T-helper 1 cell (primary cell): ENCODE measurements around the gene PDLIM4.

Experiments
- DNase-seq, 5 donors: peaks; one replicate each; pipeline ENCODE4 v3.0.0-alpha.2; 2012 to 2020
- total RNA-seq, 4 donors: gene quantifications; one replicate each; lab custom pipeline; 2026; lab: John Stamatoyannopoulos, UW

Gene PDLIM4
- 0 reads per million in 4 donors for total RNA-seq

DNA sequence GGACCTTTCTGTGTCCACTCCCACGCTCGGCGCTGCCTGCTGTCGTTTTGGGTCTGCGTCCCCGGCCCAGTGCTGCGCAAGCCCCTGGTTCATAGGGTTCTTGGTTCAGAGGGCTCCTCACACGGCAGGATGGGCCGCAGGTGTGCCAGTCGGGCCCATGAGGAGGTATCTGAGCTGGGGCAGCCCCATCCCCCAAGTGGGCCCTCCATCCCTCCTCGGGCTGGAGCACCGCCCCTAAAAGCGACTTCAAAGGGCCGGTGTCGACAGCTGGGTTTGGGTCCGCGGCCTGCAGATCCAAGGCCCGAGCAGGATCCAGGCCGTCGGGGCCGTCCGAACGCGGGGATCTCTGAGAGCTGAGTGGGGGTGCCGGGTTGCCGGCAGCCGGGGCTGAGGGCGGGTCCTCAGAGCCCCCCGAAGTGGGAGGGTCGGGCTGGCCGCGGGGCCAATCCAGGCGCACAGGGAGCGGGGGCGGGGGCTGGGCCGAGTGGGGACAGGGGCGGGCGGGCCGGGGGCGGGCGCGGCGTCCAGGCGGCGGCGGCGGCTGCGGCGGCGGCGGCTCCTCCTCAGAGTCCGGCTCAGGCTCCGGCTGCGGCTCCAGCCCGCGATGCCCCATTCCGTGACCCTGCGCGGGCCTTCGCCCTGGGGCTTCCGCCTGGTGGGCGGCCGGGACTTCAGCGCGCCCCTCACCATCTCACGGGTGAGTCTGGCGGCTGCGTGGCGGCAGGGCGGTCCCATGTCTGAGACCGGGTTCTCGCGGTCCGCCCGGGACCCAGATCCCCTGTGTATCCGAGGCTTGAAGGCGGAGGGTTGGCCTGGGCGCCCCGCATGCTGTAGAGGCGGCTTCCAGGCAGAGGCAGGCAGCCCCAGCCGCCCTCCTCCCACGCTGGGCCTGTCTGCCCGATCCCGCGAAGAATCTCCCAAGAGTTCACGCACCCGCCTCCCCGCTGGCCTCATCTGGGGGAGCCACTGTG, at the start of gene PDLIM4:
PDLIM4 (plus strand) TSS at position 566 of the 971 bp plus-strand sequence; CDS start at position 605, 39 bp downstream.
- no peak for DNase-seq

DNA sequence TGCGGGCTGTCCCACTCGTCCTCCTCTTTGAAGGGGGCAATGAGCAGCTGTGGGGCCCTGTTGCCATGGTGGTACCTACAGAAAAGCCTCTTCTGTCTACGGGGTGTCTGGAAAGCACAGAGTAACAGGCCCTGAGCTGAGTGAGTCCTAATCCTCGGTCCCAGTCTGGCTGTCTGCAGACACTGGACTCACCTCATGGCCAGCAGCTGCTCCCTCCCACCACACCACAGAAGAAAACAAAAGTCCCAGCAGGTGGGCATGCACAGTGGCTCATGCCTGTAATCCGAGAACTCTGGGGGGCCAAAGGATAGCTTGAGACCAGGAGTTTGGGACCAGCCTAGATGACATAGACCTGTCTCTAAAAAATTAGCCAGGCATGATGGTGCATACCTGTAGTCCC, 49.7 kb upstream of the PDLIM4 start:
- no peak for DNase-seq

GRCh38 chr5:132209131-132209530, 48.4 kb upstream of the PDLIM4 start:
- DNase-seq, result no peak

DNA sequence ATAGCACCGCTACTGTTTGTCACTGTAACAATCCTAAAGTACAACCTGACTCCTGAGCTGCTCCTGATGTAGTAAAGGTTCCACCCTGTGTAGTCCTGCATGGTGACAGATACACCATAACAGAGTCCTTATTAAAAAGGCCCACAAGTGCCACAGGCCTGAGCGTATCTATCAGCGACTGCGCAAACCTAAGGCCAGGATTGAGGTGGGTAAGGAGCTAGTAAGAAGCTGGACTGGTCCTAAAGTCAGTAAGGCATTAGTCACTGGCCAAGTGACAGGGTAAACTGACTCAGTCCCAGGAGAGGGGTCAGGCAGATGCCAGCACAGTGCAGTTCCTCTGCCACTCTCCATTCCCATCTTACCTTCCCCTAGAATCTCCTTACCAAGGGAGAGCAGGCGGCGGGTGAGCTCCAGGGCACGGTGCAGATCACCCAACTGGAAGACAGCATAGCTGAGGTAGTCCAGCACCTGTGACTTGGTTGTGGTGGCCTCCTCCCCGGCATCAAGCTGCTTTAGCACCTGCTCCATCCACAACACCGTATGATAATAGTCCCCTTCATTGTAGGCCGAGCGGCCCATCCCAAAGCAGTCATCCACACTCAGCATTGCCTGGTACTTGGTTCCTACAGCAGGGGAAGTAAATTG, 47.5 kb upstream of the PDLIM4 start:
- DNase-seq, result no peak

DNA sequence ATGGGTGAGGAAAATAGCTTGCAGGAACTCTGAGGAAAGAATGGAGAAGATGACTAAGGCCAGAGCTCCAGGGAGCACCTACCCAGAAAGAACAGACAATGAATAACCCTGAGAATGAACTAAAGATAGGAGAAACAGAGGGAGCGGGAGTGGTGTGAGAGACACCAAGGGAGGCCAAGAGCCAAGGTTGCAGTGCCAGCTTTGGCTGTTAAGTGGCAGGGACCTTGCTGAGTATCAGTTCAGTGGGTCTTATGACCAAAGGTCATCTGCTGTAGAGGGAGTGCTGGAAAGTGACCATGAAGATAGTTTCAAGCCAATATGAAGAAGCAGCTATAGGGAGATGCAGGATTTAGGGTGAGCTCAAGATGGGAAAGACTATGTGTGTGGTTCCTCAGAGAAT, 46.6 kb upstream of the PDLIM4 start:
- DNase-seq, result no peak

GRCh38 chr5:132211787-132212186, 45.7 kb upstream of the PDLIM4 start:
- DNase-seq, result no peak

- no peak for DNase-seq
Measured at GRCh38 chr5:132213666-132214065, 43.8 kb upstream of the PDLIM4 start.

DNA sequence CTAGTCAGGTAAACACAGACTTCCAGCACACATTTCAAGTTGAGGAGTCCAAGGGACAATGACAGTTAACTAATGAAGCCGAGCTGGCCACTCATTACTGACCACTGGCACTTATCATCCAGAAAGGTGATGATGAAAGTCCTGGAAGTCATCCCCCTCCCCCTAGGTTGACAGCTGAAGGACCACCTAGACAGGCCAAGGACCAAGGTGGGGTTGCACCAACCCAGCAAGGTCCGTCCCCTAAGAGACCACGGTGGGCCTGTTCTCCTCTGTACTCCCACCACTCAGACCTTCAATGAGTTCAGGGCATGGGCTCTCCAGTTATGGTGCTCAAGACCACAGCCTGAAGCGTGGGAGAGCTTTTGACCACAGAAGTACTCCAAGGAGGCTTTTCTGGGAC, 43.0 kb upstream of the PDLIM4 start:
- DNase-seq, result no peak

DNA sequence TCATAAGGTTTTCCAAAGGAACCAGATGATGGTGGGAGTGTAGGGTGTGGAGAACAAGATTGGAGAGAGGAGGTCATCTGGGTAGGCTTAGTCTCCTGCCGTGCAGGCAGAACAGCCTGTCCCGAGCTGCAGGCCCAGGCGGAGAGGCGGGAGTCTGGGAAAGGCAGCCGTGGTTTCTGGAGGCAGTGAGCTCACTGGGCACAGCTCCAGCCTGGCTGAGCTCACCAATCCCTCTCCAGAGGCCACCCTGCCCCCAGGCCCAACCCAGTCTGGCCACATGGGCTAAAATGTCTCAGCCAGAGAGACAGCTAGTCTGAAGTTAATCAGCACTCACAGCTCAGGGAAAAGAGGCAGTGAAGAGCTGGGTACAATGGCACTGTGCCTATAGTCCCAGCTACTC, 42.2 kb upstream of the PDLIM4 start:
- DNase-seq, result no peak

DNA sequence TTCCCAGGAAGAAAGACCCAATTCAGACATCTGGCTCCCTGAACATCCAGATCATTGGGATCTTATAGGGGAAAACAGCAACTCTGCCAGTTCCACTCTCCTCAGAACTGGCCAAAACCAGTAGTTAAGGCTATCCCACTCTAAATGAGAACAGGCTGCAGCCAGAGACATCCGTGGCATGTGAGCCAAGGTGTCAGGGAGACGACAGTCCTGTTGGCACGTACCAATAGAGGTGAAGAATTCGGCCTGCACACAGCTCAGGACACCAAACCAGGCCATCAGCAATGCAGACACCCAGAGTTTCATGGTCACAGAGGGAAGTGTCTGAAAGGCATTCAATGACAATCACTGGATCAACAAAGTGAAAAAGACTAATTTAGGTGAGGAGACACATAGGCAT, 39.2 kb upstream of the PDLIM4 start:
- no peak for DNase-seq

DNA sequence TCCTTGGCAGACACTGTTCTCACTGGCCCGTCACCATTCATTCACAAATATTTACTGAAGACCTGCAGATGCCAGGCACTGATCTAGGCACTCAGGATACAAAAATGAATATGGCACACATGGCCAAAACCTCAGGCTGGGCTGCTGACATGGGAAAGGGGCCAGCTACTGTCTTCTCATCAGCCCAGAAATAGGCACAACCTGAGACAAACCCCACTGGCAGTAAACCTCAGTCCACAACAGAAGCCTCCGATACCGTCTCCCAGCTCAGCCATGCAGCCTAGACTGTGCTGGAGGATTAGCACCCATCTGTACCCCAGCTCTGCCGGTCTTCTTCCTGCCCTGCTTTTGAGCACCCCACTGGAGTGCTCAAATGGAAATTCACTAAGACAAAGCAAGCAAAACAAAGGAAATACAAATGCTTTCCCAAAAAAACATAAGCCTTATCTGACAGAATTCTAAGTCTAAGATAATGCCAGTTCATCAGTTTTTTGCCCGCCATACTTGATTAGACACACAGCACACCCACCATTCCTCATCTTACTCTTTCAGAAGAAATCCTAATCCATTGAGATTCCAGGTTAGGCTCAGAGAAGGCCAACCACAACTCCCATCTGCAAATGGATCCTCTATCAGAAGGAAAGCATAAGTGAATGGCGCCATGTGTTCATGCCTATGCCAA, 38.1 kb upstream of the PDLIM4 start:
- no peak for DNase-seq

GRCh38 chr5:132219981-132220380, 37.5 kb upstream of the PDLIM4 start:
- no peak for DNase-seq

- DNase-seq, result no peak
Measured at GRCh38 chr5:132220491-132220890, 37.0 kb upstream of the PDLIM4 start.

DNA sequence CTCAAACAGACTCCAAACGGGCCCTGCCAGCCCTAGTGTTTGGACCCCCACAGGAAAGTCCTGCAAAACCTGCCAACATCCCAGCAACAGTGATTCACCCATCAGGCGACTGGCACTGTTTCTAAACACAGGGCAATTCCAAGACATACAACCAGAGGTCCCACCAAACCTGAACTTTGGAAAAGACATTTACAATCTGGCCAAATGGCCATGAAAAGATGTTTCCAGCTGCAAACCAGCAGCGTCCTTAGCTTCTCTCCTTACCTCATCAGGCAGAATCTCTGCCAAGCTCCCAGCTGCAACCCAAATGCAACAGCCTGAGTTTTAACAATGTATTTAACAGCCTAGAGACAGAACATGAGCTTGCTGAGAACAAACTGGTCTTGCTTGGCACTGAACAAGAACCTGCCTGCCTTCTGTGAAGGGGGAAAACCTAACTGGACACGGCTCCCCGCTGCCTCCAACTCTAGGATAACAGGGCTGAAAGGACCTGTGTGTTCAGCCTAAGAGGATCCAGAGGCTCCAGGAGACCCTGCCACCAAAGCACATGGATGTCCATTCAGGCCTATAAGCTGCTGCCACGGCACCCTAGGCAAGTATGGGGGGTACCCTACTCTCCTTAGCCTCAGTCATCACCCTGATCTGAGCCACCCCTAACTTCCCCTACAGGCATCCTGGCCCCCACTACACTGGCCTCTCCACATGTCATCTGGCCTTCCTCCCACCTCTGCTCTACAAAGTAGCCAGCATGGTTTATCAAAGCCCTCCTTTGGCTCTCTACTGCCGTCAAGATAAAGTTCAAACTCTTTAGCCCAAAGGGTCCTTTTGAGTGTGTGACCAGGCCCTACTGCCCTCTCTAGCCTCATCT, 35.5 kb upstream of the PDLIM4 start:
- no peak for DNase-seq

DNA sequence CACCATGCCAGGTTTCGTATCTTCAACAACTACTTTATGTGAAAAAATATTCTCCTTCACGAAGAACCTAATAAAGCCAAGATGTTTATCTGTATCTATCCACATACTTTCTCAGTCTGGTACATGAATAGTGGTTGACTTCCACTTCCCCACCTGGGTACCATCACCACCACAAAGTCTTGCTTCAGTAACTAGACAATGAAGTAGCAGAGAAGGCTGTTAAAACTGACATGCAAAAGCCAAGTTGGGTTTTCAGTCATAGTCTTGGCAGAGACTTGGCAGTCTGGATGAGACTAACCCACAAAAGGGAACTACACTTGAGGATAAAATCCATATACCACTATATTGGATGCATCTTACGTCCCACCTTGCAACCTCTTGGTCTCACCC, 34.9 kb upstream of the PDLIM4 start:
- DNase-seq, result no peak

DNA sequence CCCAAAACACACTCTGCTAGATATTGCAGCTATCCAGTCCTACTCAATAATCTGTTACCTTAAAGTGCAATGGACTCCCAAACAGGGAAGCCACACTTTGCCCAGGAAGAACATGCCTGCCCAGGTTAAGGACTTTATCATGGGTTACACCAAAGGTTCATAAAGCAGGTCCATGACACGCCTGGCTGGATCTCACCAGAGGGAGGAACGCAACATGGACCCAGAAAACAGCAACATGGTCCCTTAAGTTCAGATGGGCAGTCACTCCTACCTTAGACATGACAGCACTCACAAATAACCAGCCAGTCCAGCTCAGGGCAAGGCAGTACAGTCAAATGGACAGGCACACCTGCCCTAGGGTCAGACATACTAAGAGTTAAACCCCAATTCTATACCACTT, 33.6 kb upstream of the PDLIM4 start:
- DNase-seq, result no peak

DNA sequence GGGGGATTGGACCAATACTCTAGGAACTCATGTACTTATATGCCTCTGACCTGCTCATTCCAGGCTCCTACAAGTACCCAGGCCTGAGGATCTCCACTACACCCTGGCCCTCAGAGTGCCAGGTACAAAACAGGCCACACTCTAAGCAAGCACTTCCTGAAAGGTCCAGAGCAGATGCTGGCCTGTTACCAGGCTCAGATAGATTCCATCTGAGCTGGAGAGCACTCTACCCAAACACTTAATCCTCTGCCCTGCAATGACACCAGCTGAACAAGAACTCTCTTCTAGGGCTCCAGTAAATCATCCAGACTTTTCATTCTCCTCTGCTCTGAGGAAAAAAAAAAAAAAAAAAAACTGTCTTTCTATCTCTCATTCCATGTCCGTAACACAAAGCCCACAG, 32.8 kb upstream of the PDLIM4 start:
- no peak for DNase-seq

DNA sequence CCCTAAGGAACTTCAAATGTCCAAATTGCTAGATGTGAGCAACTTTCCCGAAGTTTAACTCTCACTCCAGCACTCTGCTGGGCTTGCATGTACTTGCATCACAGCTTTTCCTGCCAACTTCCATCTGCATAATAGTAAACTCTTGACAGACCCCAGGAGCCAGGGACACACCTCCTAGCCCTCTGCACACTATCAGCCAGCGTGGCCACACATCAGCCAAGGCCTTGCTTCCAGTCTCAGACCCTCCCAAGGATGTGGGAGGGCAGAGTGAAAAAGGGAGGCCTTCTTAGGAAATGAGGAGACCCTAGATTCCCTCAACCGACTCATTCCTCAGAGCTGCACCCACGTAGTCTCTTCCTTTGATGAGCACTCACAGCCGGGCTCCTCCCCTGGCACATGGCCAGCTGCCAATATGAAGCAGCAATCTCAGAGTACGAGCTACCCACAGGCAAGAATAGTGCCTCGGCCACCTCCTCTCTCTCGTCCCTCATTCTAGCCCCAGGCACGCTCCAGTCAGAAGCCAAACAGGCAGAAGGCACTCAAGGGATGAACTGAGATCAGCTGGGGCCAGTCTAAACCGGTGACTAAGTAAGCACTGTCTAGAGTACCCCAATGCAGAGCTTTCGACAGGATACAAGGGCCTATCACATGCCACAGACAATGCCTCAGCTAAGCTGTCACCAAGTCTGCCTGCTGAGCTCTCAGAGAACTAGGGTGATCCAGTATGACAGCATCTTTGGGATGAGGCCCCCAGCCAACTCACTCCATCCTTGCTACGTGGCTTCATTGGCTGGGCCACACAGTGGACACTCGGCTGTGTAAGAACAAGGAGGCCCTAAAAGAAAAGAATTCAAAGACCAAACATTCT, 32.1 kb upstream of the PDLIM4 start:
- DNase-seq, result no peak

DNA sequence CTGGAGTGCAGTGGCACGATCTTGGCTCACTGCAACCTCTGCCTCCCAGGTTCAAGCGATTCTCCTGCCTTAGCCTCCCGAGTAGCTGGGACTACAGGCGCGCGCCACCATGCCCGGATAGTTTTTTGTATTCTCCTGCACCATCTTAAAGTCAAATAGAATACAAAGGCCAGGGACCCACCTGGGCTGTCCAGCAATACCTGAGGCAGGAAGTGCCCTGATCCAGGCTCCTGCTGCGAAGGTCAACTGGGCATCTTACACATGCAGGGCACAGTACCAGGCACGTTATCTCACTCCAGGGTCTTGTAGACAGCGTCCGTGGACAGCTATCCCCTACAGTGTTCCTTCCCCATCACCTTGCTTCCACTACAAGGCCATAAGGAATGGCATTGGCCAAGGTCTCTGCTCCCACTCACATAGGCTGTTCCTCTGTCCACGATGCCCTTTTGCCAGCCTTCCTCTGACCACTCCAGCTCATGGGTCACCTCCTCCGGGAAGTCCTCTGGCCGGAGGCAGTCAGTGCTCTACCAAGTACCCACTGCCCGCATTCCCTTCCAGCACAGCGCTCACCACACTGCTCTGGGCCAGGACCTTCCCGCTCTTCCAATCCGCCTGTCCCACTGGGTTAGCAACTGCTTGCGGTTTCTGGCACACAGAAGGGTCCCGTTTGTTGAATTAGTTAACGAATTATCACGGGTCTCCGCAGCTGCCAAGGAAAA, 30.8 kb upstream of the PDLIM4 start:
- DNase-seq, result no peak

- no peak for DNase-seq
Measured at GRCh38 chr5:132227235-132227484, 30.3 kb upstream of the PDLIM4 start.
